ENCODE data around the gene TRANK1. TPM values are rescaled to one million over a fixed set of nuclear protein-coding genes. Genes with fewer than 3 reads are reported as not detected.
A peak's percentile ranks its signal among the peaks of the same experiment; 100 is the strongest.
"Not testable (repeated sequence)": the region's sequence is repeated elsewhere in the genome, so short reads cannot be mapped to it uniquely, and the experiment has no call there.

The TRANK1 gene
- total RNA-seq, 2 experiments from 2014 or later = 84.3 to 93.1 TPM

- Mint-ChIP-seq H3K36me3 (ENCODE audit: low read depth) (peaks cover 33% of the 10 kb centered on the region), H3K9me3 (no peaks in the 10 kb centered on the region), H3K4me3 (peak overlapping the region; percentile 95), H3K27me3 (no peaks in the 10 kb centered on the region), H3K4me1 (peaks cover 66% of the 10 kb centered on the region), H3K27ac (peak overlapping the region; percentile 98)
- CTCF ChIA-PET = interaction anchor here (1.0 to 2.6 kb wide), 6 partner anchors 9 to 77 kb away, joined by 3 to 9 read pairs (median 4); partner anchors contain the start of gene TRANK1
- DNase-seq = peak; percentile 77
- POLR2A ChIA-PET = interaction anchor here (0.5 kb wide), 1 partner anchor 32 kb away, joined by 3 read pairs; no protein-coding TSS in a partner anchor
These were observed 36.8 kb downstream of the TRANK1 start for GRCh38 chr3:36907911-36908646.

DNA sequence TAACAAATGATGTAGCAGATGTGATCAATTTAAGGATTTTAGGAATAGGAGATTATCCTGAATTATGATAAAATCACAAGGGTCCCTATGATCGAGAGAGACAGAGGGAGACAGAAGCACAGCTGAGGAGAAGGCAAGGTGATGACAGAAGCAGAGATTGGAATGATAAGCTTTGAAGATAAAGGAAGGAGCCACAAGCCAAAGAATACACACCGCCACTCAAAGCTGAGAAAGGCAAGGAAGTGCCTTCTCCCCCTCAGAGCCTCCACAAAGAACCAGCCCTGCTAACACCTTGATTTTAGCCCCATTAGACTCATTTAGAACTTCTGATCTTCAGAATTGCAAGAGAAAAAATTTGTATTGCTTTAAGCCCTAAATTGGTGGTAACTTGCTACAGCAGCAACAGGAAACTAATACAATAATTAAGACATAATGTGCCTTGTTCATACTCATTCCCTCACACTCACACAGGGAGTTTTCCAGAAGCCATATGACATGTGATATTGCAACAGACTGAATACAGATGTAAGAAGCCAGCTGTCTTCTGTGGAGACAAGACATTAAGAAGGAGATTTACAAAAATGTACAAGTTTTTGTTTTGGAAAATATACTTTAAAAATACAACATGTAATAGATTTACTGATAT lies 38.2 kb downstream of the TRANK1 start:
- peaks cover 67% of the 10 kb centered on the region for H3K4me1 Mint-ChIP-seq
- DNase-seq = peak; percentile 25
- CTCF ChIA-PET = interaction anchor here (0.7 to 2.6 kb wide), 10 partner anchors 9 to 377 kb away, joined by 3 to 9 read pairs (median 4); partner anchors contain the start of gene TRANK1
- peak overlapping the region; percentile 79 for H3K27ac Mint-ChIP-seq
- peak overlapping the region; percentile 95 for H3K4me3 Mint-ChIP-seq
- H3K36me3 Mint-ChIP-seq (ENCODE audit: low read depth) = peaks cover 48% of the 10 kb centered on the region
- H3K9me3 Mint-ChIP-seq = no peaks in the 10 kb centered on the region
- H3K27me3 Mint-ChIP-seq = no peaks in the 10 kb centered on the region
- POLR2A ChIA-PET = no interaction called here

DNA sequence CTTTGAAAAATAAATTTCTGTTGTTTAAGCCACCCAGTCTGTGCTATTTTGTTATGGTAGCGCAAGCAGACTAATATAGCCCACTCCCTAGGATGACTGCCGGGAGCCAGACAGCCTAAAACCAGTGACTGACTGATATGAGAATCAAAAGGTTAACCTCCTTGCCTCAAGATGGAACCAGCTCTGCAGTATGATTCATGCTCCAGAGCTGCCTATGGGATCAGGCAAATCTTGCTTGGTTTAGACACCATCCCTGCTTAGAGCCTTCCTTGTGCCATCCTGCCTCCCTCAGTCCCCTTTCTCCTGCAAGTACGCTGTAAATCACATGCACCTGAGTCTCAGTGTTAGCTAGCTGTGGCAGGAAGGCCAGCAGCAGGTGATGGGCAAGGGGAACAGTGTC lies 39.3 kb downstream of the TRANK1 start:
- no peak for DNase-seq
- Mint-ChIP-seq H3K4me3 (peak overlapping the region; percentile 95), H3K36me3 (ENCODE audit: low read depth) (peaks cover 58% of the 10 kb centered on the region), H3K27me3 (no peaks in the 10 kb centered on the region), H3K27ac (peak overlapping the region; percentile 63), H3K4me1 (peaks cover 74% of the 10 kb centered on the region), H3K9me3 (no peaks in the 10 kb centered on the region)
- ChIA-PET POLR2A (no interaction called here), CTCF (interaction anchor here (0.6 to 1.9 kb wide), 9 partner anchors 8 to 53 kb away, joined by 3 to 7 read pairs (median 3); no protein-coding TSS in a partner anchor)

- no peak overlapping the region for H3K27ac Mint-ChIP-seq
- POLR2A ChIA-PET = no interaction called here
- H3K36me3 Mint-ChIP-seq (ENCODE audit: low read depth) = peaks cover 67% of the 10 kb centered on the region
These were observed 40.2 kb downstream of the TRANK1 start for GRCh38 chr3:36904641-36905040.

GRCh38 chr3:36904065-36904464 lies 40.8 kb downstream of the TRANK1 start:
- H3K9me3 Mint-ChIP-seq, DNase-seq, POLR2A ChIA-PET, H3K4me3 Mint-ChIP-seq, H3K27ac Mint-ChIP-seq, H3K27me3 Mint-ChIP-seq: not testable (repeated sequence)
- CTCF ChIA-PET = interaction anchor here (1.6 to 1.7 kb wide), 2 partner anchors 9 to 16 kb away, joined by 3 to 6 read pairs; no protein-coding TSS in a partner anchor
- H3K4me1 Mint-ChIP-seq = peaks cover 75% of the 10 kb centered on the region
- peaks cover 71% of the 10 kb centered on the region for H3K36me3 Mint-ChIP-seq (ENCODE audit: low read depth)

More at GRCh38 chr3:36904641-36905040, 40.2 kb downstream of the TRANK1 start:
- peaks cover 79% of the 10 kb centered on the region for H3K4me1 Mint-ChIP-seq
- H3K4me3 Mint-ChIP-seq = no peak overlapping the region
- no peak for DNase-seq
- H3K27me3 Mint-ChIP-seq = no peaks in the 10 kb centered on the region
- H3K9me3 Mint-ChIP-seq = no peaks in the 10 kb centered on the region
- CTCF ChIA-PET = interaction anchor here (1.6 to 1.9 kb wide), 4 partner anchors 10 to 35 kb away, joined by 3 to 6 read pairs (median 4); no protein-coding TSS in a partner anchor

GRCh38 chr3:36903119-36903882 lies 41.6 kb downstream of the TRANK1 start:
- Mint-ChIP-seq H3K9me3 (no peaks in the 10 kb centered on the region), H3K27ac (peak overlapping the region; percentile 5), H3K4me3 (no peak overlapping the region), H3K27me3 (no peaks in the 10 kb centered on the region), H3K4me1 (peaks cover 67% of the 10 kb centered on the region), H3K36me3 (ENCODE audit: low read depth) (peaks cover 75% of the 10 kb centered on the region)
- POLR2A ChIA-PET = no interaction called here
- no peak for DNase-seq
- CTCF ChIA-PET = interaction anchor here (1.2 to 1.7 kb wide), 3 partner anchors 9 to 41 kb away, joined by 3 to 6 read pairs (median 3); partner anchors contain the start of gene TRANK1

- H3K9me3 Mint-ChIP-seq = no peaks in the 10 kb centered on the region
- no peak overlapping the region for H3K4me3 Mint-ChIP-seq
- peaks cover 85% of the 10 kb centered on the region for H3K36me3 Mint-ChIP-seq (ENCODE audit: low read depth)
- CTCF ChIA-PET = interaction anchor here (0.7 to 1.4 kb wide), 3 partner anchors 11 to 98 kb away, joined by 3 to 4 read pairs (median 3); no protein-coding TSS in a partner anchor
- DNase-seq = no peak
- POLR2A ChIA-PET = no interaction called here
- peaks cover 63% of the 10 kb centered on the region for H3K4me1 Mint-ChIP-seq
- H3K27ac Mint-ChIP-seq = no peak overlapping the region
- H3K27me3 Mint-ChIP-seq = no peaks in the 10 kb centered on the region
These were observed 43.3 kb downstream of the TRANK1 start for GRCh38 chr3:36901588-36901987.

GRCh38 chr3:36900474-36901443 lies 44.1 kb downstream of the TRANK1 start:
- Mint-ChIP-seq H3K4me1 (peaks cover 60% of the 10 kb centered on the region), H3K4me3 (peak overlapping the region; percentile 16), H3K27me3 (no peaks in the 10 kb centered on the region), H3K36me3 (ENCODE audit: low read depth) (peaks cover 86% of the 10 kb centered on the region), H3K27ac (peak overlapping the region; percentile 74), H3K9me3 (no peaks in the 10 kb centered on the region)
- ChIA-PET POLR2A (no interaction called here), CTCF (no interaction called here)
- no peak for DNase-seq

GRCh38 chr3:36895496-36896409 lies 49.1 kb downstream of the TRANK1 start:
- H3K4me3 Mint-ChIP-seq = no peak overlapping the region

DNA sequence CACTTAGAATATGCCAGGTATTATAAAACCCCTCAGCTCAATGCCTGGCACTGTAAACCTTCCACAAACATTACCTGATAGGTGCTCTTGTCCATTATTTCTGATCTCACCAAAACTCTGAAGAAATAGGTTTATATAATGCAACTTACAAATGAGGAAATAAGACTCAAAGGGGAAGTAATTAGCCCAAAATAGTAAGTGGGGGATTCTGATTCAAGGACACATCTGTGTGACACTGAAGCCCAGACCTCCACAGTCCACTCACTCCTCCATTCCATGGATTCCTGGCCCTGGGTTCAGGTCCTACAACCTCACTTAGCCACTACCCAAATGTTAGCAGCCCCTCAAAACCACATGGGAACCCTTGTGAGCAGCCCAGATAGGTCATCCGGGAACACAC lies 49.9 kb downstream of the TRANK1 start:
- H3K27ac Mint-ChIP-seq = no peak overlapping the region
- H3K4me3 Mint-ChIP-seq = no peak overlapping the region
- H3K9me3 Mint-ChIP-seq = peaks cover 2% of the 10 kb centered on the region
- H3K27me3 Mint-ChIP-seq = no peaks in the 10 kb centered on the region
- DNase-seq = no peak
- POLR2A ChIA-PET = no interaction called here
- CTCF ChIA-PET = interaction anchor here (0.9 to 2.0 kb wide), 4 partner anchors 9 to 26 kb away, joined by 3 to 6 read pairs (median 3); no protein-coding TSS in a partner anchor
- H3K36me3 Mint-ChIP-seq (ENCODE audit: low read depth) = peaks cover 97% of the 10 kb centered on the region
- H3K4me1 Mint-ChIP-seq = peaks cover 50% of the 10 kb centered on the region

More at GRCh38 chr3:36895496-36896409, 49.1 kb downstream of the TRANK1 start:
- POLR2A ChIA-PET = no interaction called here
- Mint-ChIP-seq H3K9me3 (peaks cover 2% of the 10 kb centered on the region), H3K36me3 (ENCODE audit: low read depth) (peaks cover 96% of the 10 kb centered on the region), H3K27me3 (no peaks in the 10 kb centered on the region), H3K4me1 (peaks cover 55% of the 10 kb centered on the region), H3K27ac (no peak overlapping the region)
- CTCF ChIA-PET = interaction anchor here (1.0 to 2.0 kb wide), 2 partner anchors 9 to 16 kb away, joined by 3 to 6 read pairs; no protein-coding TSS in a partner anchor
- no peak for DNase-seq

GRCh38 chr3:36893826-36894225 lies 51.0 kb downstream of the TRANK1 start:
- Mint-ChIP-seq H3K4me3 (no peak overlapping the region), H3K36me3 (ENCODE audit: low read depth) (peaks cover 96% of the 10 kb centered on the region), H3K4me1 (peaks cover 49% of the 10 kb centered on the region), H3K27ac (peak overlapping the region; percentile 64), H3K9me3 (peaks cover 2% of the 10 kb centered on the region), H3K27me3 (no peaks in the 10 kb centered on the region)
- POLR2A ChIA-PET = no interaction called here
- no peak for DNase-seq
- CTCF ChIA-PET = interaction anchor here (0.6 to 2.0 kb wide), 2 partner anchors 11 to 37 kb away, joined by 3 to 6 read pairs; no protein-coding TSS in a partner anchor
